ENCODE measurements around the gene NYAP2. TPM values are rescaled to one million over a fixed set of nuclear protein-coding genes. Genes with fewer than 3 reads are reported as not detected.

NYAP2 gene
- total RNA-seq, 2 donors from 2014 or later, result not detected

DNA sequence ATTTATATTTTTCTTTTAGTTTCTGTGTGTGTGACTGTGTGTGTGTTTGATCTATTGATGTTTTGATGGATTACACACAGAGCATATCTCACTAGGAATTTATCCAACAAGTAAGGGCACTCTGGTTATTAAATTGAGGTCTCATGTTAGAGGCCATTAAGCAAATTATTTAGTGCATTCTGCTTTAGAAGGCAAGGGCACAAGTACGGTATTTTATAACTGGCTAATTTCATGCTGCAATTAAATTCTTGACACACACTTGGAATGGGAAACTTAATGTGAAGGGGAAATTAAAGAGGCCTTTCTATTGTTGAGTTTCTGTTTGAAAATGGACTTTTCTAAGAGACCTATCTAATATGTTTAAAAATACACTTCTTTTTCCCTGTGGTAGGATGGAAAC, 25.8 kb downstream of the NYAP2 start:
- no peaks in the 10 kb centered on the region for H3K36me3 ChIP-seq (ENCODE audit: control insufficient read depth, insufficient read depth, low read length)
- Mint-ChIP-seq H3K36me3 (ENCODE audit: low read depth) (no peaks in the 10 kb centered on the region), H3K9me3 (no peaks in the 10 kb centered on the region), H3K27ac (no peak overlapping the region), H3K27me3 (ENCODE audit: insufficient read depth) (no peaks in the 10 kb centered on the region), H3K4me1 (peaks cover 1% of the 10 kb centered on the region), H3K4me3 (no peak overlapping the region)
- H3K27ac ChIP-seq (ENCODE audit: low read depth, low read length), result no peak overlapping the region
- no peaks in the 10 kb centered on the region for H3K4me1 ChIP-seq (ENCODE audit: control insufficient read depth, insufficient read depth, low read length)
- no peaks in the 10 kb centered on the region for H3K9me3 ChIP-seq (ENCODE audit: control insufficient read depth, low read length)
- WGBS, 2 experiments (ENCODE audit: insufficient coverage in 1 of 2, insufficient read length in 1 of 2), result 86 to 93% methylated on average over 1 of the region's 1 CpG
- H3K9ac ChIP-seq (ENCODE audit: extremely low read depth, low read length, poor library complexity, severe bottlenecking), result no peak overlapping the region
- DNase-seq, result no peak
- TF ChIP-seq, protein P1, sequence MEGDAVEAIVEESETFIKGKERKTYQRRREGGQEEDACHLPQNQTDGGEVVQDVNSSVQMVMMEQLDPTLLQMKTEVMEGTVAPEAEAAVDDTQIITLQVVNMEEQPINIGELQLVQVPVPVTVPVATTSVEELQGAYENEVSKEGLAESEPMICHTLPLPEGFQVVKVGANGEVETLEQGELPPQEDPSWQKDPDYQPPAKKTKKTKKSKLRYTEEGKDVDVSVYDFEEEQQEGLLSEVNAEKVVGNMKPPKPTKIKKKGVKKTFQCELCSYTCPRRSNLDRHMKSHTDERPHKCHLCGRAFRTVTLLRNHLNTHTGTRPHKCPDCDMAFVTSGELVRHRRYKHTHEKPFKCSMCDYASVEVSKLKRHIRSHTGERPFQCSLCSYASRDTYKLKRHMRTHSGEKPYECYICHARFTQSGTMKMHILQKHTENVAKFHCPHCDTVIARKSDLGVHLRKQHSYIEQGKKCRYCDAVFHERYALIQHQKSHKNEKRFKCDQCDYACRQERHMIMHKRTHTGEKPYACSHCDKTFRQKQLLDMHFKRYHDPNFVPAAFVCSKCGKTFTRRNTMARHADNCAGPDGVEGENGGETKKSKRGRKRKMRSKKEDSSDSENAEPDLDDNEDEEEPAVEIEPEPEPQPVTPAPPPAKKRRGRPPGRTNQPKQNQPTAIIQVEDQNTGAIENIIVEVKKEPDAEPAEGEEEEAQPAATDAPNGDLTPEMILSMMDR (conservative IDR thresholded peaks at IDR 0.05), result no peak
- H3K4me3 ChIP-seq (ENCODE audit: low read length), result no peak overlapping the region
- H3K27me3 ChIP-seq (ENCODE audit: control insufficient read depth, insufficient read depth, low read length, poor library complexity, severe bottlenecking), result no peaks in the 10 kb centered on the region

DNA sequence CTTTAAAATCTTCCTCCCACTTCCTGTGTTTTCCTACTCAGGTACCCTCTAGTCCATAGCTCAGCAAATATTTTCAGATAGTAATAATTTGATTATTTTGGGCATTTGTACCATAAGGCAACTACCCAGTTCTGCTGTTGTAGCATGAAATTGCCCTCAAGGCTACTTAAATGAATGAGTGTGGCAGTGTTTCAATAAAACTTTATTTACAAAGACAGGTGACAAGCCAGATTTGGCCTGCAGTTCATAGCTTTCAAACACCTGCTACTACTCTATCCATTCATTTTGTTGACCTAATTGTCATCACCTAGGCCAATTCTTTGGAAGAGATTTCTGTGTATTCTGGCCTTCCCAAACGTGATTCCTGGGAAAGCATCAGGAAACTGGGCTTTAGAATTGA, 28.9 kb downstream of the NYAP2 start:
- Mint-ChIP-seq H3K36me3 (ENCODE audit: low read depth) (no peaks in the 10 kb centered on the region), H3K9me3 (no peaks in the 10 kb centered on the region), H3K4me3 (no peak overlapping the region), H3K27ac (no peak overlapping the region), H3K27me3 (ENCODE audit: insufficient read depth) (no peaks in the 10 kb centered on the region), H3K4me1 (peaks cover 1% of the 10 kb centered on the region)
- WGBS, 2 experiments (ENCODE audit: insufficient coverage in 1 of 2, insufficient read length in 1 of 2), result 86% methylated on average over 1 of the region's 1 CpG; no CpG with 5 or more reads in 1 of the 2 experiments
- Histone ChIP-seq H3K4me1 (ENCODE audit: control insufficient read depth, insufficient read depth, low read length) (no peaks in the 10 kb centered on the region), H3K4me3 (ENCODE audit: low read length) (no peak overlapping the region), H3K9me3 (ENCODE audit: control insufficient read depth, low read length) (no peaks in the 10 kb centered on the region), H3K27me3 (ENCODE audit: control insufficient read depth, insufficient read depth, low read length, poor library complexity, severe bottlenecking) (no peaks in the 10 kb centered on the region), H3K36me3 (ENCODE audit: control insufficient read depth, insufficient read depth, low read length) (no peaks in the 10 kb centered on the region), H3K9ac (ENCODE audit: extremely low read depth, low read length, poor library complexity, severe bottlenecking) (no peak overlapping the region), H3K27ac (ENCODE audit: low read depth, low read length) (no peak overlapping the region)
- TF ChIP-seq, protein P1 (conservative IDR thresholded peaks at IDR 0.05), result no peak
- no peak for DNase-seq

GRCh38 chr2:225429717-225430116, 30.2 kb downstream of the NYAP2 start:
- WGBS, 2 experiments (ENCODE audit: insufficient coverage in 1 of 2, insufficient read length in 1 of 2), result 91 to 98% methylated on average over 4 of the region's 4 CpGs
- TF ChIP-seq, protein P1 (conservative IDR thresholded peaks at IDR 0.05), result no peak

More at GRCh38 chr2:225429717-225430116, 30.2 kb downstream of the NYAP2 start:
- Histone ChIP-seq H3K36me3 (ENCODE audit: control insufficient read depth, insufficient read depth, low read length) (no peaks in the 10 kb centered on the region), H3K27me3 (ENCODE audit: control insufficient read depth, insufficient read depth, low read length, poor library complexity, severe bottlenecking) (no peaks in the 10 kb centered on the region), H3K9me3 (ENCODE audit: control insufficient read depth, low read length) (no peaks in the 10 kb centered on the region), H3K4me3 (ENCODE audit: low read length) (no peak overlapping the region), H3K4me1 (ENCODE audit: control insufficient read depth, insufficient read depth, low read length) (no peaks in the 10 kb centered on the region), H3K27ac (ENCODE audit: low read depth, low read length) (no peak overlapping the region), H3K9ac (ENCODE audit: extremely low read depth, low read length, poor library complexity, severe bottlenecking) (no peak overlapping the region)
- no peak overlapping the region for H3K27ac Mint-ChIP-seq
- DNase-seq, result no peak
- no peaks in the 10 kb centered on the region for H3K9me3 Mint-ChIP-seq
- no peak overlapping the region for H3K4me3 Mint-ChIP-seq
- no peaks in the 10 kb centered on the region for H3K27me3 Mint-ChIP-seq (ENCODE audit: insufficient read depth)
- no peaks in the 10 kb centered on the region for H3K36me3 Mint-ChIP-seq (ENCODE audit: low read depth)
- H3K4me1 Mint-ChIP-seq, result peaks cover 1% of the 10 kb centered on the region

Data from endodermal cell (in vitro differentiated cells).